Measurements from ENCODE around the gene RBFA. TPM values are rescaled to one million over a fixed set of nuclear protein-coding genes. Genes with fewer than 3 reads are reported as not detected.

RBFA gene
- total and polyA plus RNA-seq, 3 donors from 2014 or later: 25.9 to 57.6 (median 57.0) TPM

DNA sequence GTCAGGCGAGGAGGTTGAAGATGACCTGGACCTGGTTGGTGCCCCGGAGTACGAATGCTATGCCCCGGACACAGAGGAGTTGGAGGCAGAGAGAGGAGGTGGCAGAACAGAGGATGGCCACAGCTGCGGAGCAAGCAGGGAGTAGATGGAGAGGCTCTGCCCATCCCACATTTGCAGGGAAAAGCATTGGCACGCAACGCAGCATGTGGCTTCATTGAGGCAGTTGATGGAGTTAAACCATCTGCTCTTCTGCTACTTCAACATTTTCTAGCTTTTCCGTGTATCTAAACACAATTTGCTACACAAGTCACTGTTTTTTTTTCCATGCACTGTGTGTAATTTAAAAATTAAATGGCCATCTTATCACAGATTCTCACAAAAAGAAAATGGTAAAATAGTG lies 11.8 kb downstream of the RBFA start:
- TF ChIP-seq, protein P1, sequence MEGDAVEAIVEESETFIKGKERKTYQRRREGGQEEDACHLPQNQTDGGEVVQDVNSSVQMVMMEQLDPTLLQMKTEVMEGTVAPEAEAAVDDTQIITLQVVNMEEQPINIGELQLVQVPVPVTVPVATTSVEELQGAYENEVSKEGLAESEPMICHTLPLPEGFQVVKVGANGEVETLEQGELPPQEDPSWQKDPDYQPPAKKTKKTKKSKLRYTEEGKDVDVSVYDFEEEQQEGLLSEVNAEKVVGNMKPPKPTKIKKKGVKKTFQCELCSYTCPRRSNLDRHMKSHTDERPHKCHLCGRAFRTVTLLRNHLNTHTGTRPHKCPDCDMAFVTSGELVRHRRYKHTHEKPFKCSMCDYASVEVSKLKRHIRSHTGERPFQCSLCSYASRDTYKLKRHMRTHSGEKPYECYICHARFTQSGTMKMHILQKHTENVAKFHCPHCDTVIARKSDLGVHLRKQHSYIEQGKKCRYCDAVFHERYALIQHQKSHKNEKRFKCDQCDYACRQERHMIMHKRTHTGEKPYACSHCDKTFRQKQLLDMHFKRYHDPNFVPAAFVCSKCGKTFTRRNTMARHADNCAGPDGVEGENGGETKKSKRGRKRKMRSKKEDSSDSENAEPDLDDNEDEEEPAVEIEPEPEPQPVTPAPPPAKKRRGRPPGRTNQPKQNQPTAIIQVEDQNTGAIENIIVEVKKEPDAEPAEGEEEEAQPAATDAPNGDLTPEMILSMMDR (IDR thresholded peaks at IDR 0.05): no peak
- no peak for TF ChIP-seq POLR2A (IDR thresholded peaks at IDR 0.05)
- no peaks in the 10 kb centered on the region for H3K4me1 ChIP-seq
- WGBS, 2 donors: 91 to 92% methylated on average over 8 of the region's 8 CpGs
- H3K27me3 ChIP-seq: no peaks in the 10 kb centered on the region
- no peak overlapping the region for H3K4me3 ChIP-seq
- H3K27ac ChIP-seq: no peak overlapping the region
- intact Hi-C loops (cut with DNase I; ENCODE audit: low total_unique reads): no loop called here
- H3K36me3 ChIP-seq (ENCODE audit: low read depth, missing control alignments): no peaks in the 10 kb centered on the region
- no peak for DNase-seq
- H3K9me3 ChIP-seq: no peaks in the 10 kb centered on the region

DNA sequence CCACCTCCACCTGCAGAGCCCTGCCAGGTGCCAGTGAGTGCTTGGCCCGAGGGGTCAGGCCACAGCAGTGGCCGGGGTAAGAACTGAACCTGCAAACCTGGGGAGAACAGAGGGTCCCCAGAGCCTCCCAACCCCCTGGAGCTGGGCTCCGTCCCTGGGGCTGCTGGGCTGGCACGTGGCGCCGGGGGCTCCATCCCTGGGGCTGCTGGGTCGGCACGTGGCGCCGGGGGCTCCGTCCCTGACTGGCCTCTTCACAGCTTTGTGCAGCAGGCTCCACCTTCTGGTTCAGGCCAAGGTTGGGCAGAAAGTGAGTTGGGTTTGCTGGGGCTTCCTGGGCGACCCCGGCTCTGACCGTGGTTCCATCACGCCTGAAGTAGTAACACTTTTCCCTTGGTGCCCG lies 12.2 kb downstream of the RBFA start:
- no peak overlapping the region for H3K27ac ChIP-seq
- DNase-seq: no peak
- TF ChIP-seq, protein P1 (IDR thresholded peaks at IDR 0.05): no peak
- no peak for TF ChIP-seq POLR2A (IDR thresholded peaks at IDR 0.05)
- H3K4me1 ChIP-seq: no peaks in the 10 kb centered on the region
- WGBS, 2 donors: 83 to 95% methylated on average over 3 to 16 of the region's 16 CpGs
- H3K9me3 ChIP-seq: no peaks in the 10 kb centered on the region
- intact Hi-C loops (cut with DNase I; ENCODE audit: low total_unique reads): no loop called here
- H3K4me3 ChIP-seq: no peak overlapping the region
- H3K36me3 ChIP-seq (ENCODE audit: low read depth, missing control alignments): no peaks in the 10 kb centered on the region
- H3K27me3 ChIP-seq: no peaks in the 10 kb centered on the region

DNA sequence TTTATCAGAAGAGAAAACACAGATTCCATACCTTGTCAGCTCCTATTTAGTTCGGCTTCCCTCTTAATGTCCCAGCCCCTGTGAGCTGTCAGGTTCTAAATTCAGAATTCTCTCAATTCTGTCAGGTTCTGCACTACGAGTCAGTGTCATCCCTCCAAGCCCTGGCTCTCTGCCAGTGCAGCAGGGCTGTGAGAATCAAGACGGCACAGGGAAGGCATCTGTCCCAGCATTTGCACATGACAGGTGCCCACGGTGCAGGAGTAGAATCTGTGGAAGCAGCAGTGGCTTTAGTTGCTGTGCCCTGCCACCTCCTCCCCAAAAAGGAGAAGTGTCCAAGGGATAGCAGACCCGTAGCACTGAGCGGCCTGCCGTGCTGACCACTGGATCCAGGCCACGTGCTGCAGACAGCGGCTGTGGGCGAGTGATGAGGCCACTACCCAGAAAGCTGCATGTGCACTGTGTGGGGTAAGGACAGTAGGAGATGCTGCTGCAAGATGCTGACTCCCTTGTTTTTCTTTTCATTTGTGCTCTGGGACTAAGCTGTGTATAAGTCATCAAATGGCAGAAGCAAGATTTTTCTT lies 12.8 kb downstream of the RBFA start:
- no peaks in the 10 kb centered on the region for H3K36me3 ChIP-seq (ENCODE audit: low read depth, missing control alignments)
- no peak for DNase-seq
- TF ChIP-seq, protein P1 (IDR thresholded peaks at IDR 0.05): no peak
- TF ChIP-seq POLR2A (IDR thresholded peaks at IDR 0.05): no peak
- H3K4me3 ChIP-seq: no peak overlapping the region
- no peaks in the 10 kb centered on the region for H3K4me1 ChIP-seq
- intact Hi-C loops (cut with DNase I; ENCODE audit: low total_unique reads): no loop called here
- H3K27ac ChIP-seq: no peak overlapping the region
- H3K27me3 ChIP-seq: no peaks in the 10 kb centered on the region
- WGBS, 2 donors: 76 to 90% methylated on average over 10 of the region's 10 CpGs
- no peaks in the 10 kb centered on the region for H3K9me3 ChIP-seq

DNA sequence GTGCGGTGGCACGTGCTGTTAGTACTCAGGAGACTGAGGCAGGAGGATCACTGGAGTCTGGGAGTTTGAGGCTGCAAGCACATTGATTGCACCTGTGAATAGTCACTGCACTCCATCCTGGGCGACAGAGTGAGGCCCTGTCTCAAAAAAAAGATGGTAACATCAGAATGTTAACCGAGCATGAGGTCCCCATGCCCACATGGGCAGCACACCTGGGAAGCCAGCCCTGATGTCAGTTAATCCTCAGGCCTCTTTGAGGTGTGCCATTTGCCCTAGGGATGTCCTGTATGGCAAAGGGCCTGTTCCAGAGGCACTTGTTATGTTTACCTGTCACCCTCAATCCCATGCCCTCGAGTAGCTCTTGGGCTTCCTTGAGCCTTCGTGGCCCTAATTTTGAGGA lies 16.6 kb downstream of the RBFA start:
- H3K27me3 ChIP-seq: no peaks in the 10 kb centered on the region
- no peaks in the 10 kb centered on the region for H3K9me3 ChIP-seq
- TF ChIP-seq POLR2A (IDR thresholded peaks at IDR 0.05): no peak
- TF ChIP-seq, protein P1 (IDR thresholded peaks at IDR 0.05): no peak
- H3K4me1 ChIP-seq: no peaks in the 10 kb centered on the region
- no peaks in the 10 kb centered on the region for H3K36me3 ChIP-seq (ENCODE audit: low read depth, missing control alignments)
- no peak for DNase-seq
- 87 to 96% methylated on average over 6 of the region's 6 CpGs for WGBS, 2 donors
- no peak overlapping the region for H3K4me3 ChIP-seq
- no peak overlapping the region for H3K27ac ChIP-seq
- intact Hi-C loops (cut with DNase I; ENCODE audit: low total_unique reads): no loop called here

DNA sequence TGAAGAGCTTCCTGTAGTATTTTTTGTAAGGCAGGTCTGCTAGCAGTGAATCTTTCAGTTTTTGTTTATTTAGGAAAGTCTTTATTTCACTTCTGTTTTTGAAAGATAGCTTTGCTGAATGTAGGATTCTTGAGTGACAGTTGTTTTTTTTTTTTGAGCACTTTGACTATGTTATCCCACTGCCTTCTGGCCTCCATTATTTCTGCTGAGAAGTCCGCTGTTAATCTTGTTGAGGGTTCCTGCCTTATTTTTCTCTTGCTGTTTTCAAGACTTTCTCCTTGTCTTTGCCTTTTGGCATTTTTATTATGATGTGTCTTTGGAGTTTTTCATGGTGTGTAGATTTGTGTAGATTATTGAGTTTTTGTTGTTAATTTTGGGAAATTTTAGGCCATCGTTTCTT lies 21.9 kb downstream of the RBFA start:
- DNase-seq: no peak
- no peak for TF ChIP-seq POLR2A (IDR thresholded peaks at IDR 0.05)
- TF ChIP-seq, protein P1 (IDR thresholded peaks at IDR 0.05): no peak
- Histone ChIP-seq H3K4me3 (no peak overlapping the region), H3K4me1 (no peaks in the 10 kb centered on the region), H3K27me3 (no peaks in the 10 kb centered on the region), H3K9me3 (no peaks in the 10 kb centered on the region), H3K27ac (no peak overlapping the region), H3K36me3 (ENCODE audit: low read depth, missing control alignments) (no peaks in the 10 kb centered on the region)
- intact Hi-C loops (cut with DNase I; ENCODE audit: low total_unique reads): no loop called here
- WGBS, 2 donors: 92 to 94% methylated on average over 2 of the region's 2 CpGs
